Brain microvascular endothelial cell (primary cell): ENCODE data around the gene RBPJL.

Experiments
- DNase-seq: peaks from one replicate; pipeline ENCODE4 v3.0.0-alpha.2; 2020
- H3K27ac ChIP-seq: fragments of 250-450 bp; sonication (Bioruptor Pico); 2 replicates; pipeline ENCODE4 v1.5.1; 2020; ENCODE audit warnings: mild to moderate bottlenecking, moderate library complexity
- H3K27me3 ChIP-seq: fragments of 250-450 bp; sonication (Bioruptor Pico); replicated peaks from 2 replicates; pipeline ENCODE4 v1.5.1; 2020; ENCODE audit warnings: mild to moderate bottlenecking
- H3K36me3 ChIP-seq: fragments of 250-450 bp; sonication (Bioruptor Pico); replicated peaks from 2 replicates; pipeline ENCODE4 v1.5.1; 2020; ENCODE audit warnings: mild to moderate bottlenecking
- H3K4me3 ChIP-seq: 2 replicates; pipeline ENCODE4 v1.5.1; 2011; ENCODE audit warnings: low read depth, mild to moderate bottlenecking, control low read depth, low read length, moderate library complexity
- CTCF ChIP-seq: IDR thresholded peaks from 2 replicates; pipeline ENCODE4 v1.5.1; 2011; ENCODE audit warnings: low read depth, mild to moderate bottlenecking, moderate library complexity, low read length, control low read depth, inconsistent platforms; ENCODE audit errors: missing control alignments
- in situ Hi-C: cut with HindIII; loops from 2 replicates; pipeline ENCODE4 v1.10.0; 2017; ENCODE audit warnings: low sequenced_read_pairs, low pct_ligation_motif_present

RBPJL gene

GRCh38 chr20:45279992-45280391, 26.6 kb upstream of the RBPJL start:
- in situ Hi-C loops, result no loop called here

GRCh38 chr20:45282700-45283550, 23.7 kb upstream of the RBPJL start:
- in situ Hi-C loops, result no loop called here
- Histone ChIP-seq H3K27ac (no peak overlapping the region), H3K4me3 (no peak overlapping the region), H3K36me3 (no peaks in the 10 kb centered on the region), H3K27me3 (no peaks in the 10 kb centered on the region)
- DNase-seq, result no peak
- no peak for TF ChIP-seq CTCF

More at GRCh38 chr20:45279992-45280391, 26.6 kb upstream of the RBPJL start:
- no peak for TF ChIP-seq CTCF
- Histone ChIP-seq H3K27ac (no peak overlapping the region), H3K27me3 (no peaks in the 10 kb centered on the region), H3K4me3 (no peak overlapping the region), H3K36me3 (no peaks in the 10 kb centered on the region)
- DNase-seq, result no peak

GRCh38 chr20:45283551-45284057, 23.0 kb upstream of the RBPJL start:
- Histone ChIP-seq H3K4me3 (no peak overlapping the region), H3K36me3 (no peaks in the 10 kb centered on the region), H3K27ac (no peak overlapping the region), H3K27me3 (no peaks in the 10 kb centered on the region)
- TF ChIP-seq CTCF, result no peak
- in situ Hi-C loops, result no loop called here
- no peak for DNase-seq

- Histone ChIP-seq H3K27me3 (no peaks in the 10 kb centered on the region), H3K36me3 (no peaks in the 10 kb centered on the region), H3K27ac (no peak overlapping the region), H3K4me3 (no peak overlapping the region)
- no peak for DNase-seq
- no peak for TF ChIP-seq CTCF
- in situ Hi-C loops, result no loop called here
Measured at GRCh38 chr20:45288376-45288775, 18.3 kb upstream of the RBPJL start.

- TF ChIP-seq CTCF, result no peak
- no peak for DNase-seq
- in situ Hi-C loops, result no loop called here
- no peak overlapping the region for H3K4me3 ChIP-seq
- H3K36me3 ChIP-seq, result no peaks in the 10 kb centered on the region
- no peak overlapping the region for H3K27ac ChIP-seq
- H3K27me3 ChIP-seq, result no peaks in the 10 kb centered on the region
Measured at GRCh38 chr20:45288860-45289259, 17.8 kb upstream of the RBPJL start.
